Suppressor macrophage treated with lipopolysaccharide for 1 hour (primary cell): Measurements from ENCODE around the gene TSPAN18.

Source experiments
- DNase-seq, 3 donors: peaks; one replicate each; pipeline ENCODE4 v3.0.0-alpha.2; 2020 to 2022

The TSPAN18 gene

GRCh38 chr11:44928816-44929215 lies 202.1 kb downstream of the TSPAN18 start:
- no peak for DNase-seq

DNA sequence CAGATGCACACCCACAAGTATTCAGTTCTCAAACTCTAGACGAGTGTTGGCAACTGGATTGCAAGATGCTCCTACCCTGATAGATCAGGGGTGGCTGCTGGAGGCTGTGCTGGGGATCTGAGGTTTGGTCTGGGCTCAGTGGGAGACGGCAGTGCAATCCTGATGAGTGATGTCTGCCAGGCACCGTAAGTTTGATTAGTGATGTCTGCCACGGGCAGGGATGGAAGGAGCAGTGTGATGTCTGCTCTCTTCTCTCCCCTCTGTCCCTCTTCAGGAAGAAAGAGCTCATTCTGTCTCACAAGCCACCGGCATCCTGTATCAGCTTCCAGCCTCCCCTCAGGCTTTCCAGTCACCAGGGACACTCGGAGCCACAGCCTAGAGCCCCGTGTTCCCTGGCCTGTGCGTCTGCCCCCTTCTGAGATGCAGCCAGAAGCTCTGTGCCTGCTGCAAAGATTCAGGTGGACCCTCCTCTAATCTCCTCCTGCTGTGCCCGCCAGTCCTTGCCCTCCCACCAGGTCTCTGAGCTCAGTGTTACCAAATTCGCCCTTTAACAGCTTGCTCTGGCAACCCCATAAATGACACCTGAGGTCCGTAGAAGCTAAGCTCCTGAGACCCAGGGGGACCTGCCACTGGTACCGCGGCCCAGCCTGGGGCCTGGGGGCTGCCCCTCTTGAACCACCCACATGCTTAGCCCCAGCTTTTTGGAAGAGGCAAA lies 204.0 kb downstream of the TSPAN18 start:
- no peak for DNase-seq

DNA sequence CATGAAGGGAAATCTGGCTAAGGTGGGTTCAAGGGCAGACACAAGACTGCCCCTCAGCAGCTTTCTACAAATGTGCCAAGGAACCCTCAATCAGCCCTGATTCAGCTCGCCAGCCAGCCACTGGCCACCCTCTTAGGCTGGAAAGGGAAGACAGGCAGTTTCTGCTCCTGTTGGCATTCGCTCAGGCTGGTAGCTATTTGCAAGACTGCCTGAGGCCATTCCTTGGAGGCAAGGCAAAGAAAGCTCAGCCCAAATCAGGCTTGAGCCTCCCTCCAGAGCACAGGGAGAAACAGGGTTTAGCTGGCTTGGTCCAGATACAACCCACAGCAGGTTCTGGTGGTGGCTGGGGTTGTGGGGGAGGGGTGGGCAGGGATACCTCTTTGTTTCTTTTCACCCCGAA lies 204.7 kb downstream of the TSPAN18 start:
- no peak for DNase-seq

- DNase-seq = no peak
These were observed 207.3 kb downstream of the TSPAN18 start for GRCh38 chr11:44934110-44934509.

- no peak for DNase-seq
These were observed 208.0 kb downstream of the TSPAN18 start for GRCh38 chr11:44934735-44935250.

GRCh38 chr11:44936525-44936924 lies 209.8 kb downstream of the TSPAN18 start:
- DNase-seq = peak; percentile 87 to 91 (median 88)

GRCh38 chr11:44936951-44937543 lies 210.3 kb downstream of the TSPAN18 start:
- no peak for DNase-seq

- DNase-seq = no peak
These were observed 211.4 kb downstream of the TSPAN18 start for GRCh38 chr11:44938066-44938691.

DNA sequence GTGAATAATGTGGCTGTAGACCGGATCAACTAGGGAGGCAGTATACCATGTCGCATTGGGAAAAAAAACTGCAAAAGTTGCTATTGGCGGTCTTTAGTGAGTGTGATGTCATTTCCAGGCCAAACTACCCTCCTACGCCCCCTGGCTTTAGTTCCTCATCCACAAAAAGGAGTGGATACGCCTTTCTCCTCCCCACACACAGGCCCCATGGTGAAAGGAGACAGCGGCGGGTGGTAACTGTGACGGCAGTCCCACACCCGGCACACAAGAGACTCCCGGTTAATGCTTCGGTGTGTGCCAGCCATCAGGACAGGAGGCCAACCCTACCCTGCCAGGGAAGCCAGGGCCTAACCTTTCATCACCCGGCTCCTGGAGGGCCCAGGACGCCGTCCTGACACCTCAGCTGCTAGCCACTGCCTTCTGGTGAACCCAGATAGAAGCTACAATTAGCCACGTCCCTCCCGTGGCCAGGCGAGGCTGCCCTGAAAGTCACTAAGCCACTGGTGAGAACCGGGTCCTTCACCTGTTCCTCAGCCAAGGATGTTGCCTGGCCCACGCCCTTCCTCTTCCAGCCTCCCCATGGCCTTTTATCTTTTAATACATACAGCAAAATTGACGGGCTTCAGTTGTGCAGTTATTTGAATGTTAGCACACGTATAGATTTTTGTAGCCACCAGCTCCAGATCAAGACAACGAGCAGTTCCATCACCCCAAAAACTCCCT lies 213.1 kb downstream of the TSPAN18 start:
- DNase-seq = peak; percentile 84 to 89 (median 86)

DNA sequence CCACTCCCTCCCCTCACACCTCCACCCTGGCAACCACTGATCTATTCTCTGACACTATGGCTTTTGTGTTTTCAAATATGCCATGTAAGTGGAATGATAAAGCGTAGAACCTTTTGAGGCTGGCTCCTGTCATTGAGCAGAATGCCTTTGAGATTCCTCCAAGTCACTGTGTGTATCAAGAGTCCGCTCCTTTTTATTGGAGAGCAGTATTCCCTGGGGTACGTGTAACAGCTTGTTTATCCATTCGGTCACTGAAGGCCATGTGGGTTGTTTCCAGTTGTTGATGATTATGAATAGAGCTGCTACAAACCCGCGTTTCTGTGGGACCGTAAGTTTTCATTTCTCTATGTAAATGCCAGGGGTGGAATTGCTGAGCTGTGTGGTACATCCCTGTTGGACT lies 213.6 kb downstream of the TSPAN18 start:
- DNase-seq = no peak

GRCh38 chr11:44940835-44941234 lies 214.1 kb downstream of the TSPAN18 start:
- DNase-seq = no peak

DNA sequence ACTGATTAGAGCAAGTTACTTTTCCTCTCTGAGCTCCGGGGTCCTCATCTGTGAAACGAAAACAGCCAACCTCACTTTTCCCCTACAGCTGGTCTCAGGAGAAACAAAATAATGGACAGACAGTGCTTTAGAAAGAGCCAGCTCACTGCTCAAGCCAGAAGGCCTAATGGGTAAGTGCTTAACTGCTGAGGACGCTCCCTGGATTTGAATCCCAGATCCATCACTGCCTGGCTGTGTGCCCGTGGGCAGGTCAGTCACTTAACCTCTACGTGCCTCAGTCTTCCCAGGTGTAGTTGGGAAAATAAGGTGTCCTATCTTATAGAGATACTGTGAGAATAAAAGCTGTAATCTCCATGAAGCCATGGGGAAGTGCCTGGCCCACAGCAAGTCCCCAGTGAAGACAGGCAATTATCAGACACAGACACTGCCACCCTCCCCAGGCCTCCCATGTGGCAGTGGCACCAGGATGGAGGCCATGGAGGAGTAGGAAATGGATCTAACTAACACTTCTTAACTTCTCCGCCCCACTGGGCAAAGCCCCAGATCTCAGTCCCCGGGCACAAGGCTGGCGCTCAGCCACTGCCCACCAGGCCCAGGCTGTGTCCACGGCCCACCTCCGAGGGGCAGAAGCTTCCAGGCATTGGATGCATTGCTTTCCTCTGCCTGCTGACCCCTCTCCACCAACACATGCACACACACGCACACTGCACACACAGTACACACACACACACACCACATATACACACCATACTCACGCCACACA lies 214.7 kb downstream of the TSPAN18 start:
- DNase-seq = no peak

DNA sequence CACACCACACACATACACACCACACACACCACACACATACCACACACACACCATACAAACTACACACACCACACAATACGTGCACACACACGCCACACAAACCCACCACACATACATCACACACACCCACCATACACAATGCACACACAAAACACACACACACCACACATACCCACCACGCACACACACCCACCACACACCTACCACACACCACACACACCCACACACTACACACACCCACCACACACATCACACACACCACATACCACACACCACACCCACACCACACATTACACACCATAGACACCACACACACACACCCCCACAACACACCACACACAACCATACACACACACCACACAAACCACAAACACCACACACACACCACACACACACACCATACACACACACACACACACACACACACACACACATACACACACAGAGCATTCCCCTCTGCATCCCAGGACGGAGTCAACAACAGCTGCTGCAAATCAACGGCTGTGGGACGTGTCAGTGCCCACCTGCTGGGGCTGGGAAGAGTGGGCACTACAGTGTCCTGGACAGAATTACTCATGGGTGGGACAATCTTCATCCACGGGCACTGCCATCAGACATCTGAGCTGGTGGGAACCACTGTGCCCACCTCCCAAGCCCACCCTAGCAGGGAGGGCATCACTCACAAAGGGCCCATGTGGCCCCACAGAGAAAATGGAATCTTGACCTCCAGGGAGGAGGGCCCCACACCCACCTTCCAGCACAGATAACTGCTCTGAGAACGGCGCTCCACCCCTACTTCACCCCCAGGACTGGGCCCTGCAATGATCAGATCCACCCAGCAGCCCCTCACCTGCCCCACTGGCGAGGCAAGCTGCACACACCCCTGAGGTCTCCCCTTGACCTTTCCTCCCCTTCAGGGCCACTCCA lies 215.5 kb downstream of the TSPAN18 start:
- DNase-seq = no peak

GRCh38 chr11:44943118-44943517 lies 216.4 kb downstream of the TSPAN18 start:
- peak; percentile 68 to 77 (median 75) for DNase-seq

- DNase-seq = no peak
These were observed 216.9 kb downstream of the TSPAN18 start for GRCh38 chr11:44943696-44944095.

- DNase-seq = no peak
These were observed 217.6 kb downstream of the TSPAN18 start for GRCh38 chr11:44944181-44944852.

- DNase-seq = no peak
These were observed 218.1 kb downstream of the TSPAN18 start for GRCh38 chr11:44944853-44945235.

GRCh38 chr11:44945666-44946065 lies 218.9 kb downstream of the TSPAN18 start:
- DNase-seq = no peak

GRCh38 chr11:44946263-44946662 lies 219.5 kb downstream of the TSPAN18 start:
- DNase-seq = no peak

- DNase-seq = no peak
These were observed 220.4 kb downstream of the TSPAN18 start for GRCh38 chr11:44947114-44947513.

- no peak for DNase-seq
These were observed 221.4 kb downstream of the TSPAN18 start for GRCh38 chr11:44948155-44948554.
